ENCODE measurements around the gene KLHL41.
"Not testable (repeated sequence)": the region's sequence is repeated elsewhere in the genome, so short reads cannot be mapped to it uniquely, and the experiment has no call there.

The KLHL41 gene

DNA sequence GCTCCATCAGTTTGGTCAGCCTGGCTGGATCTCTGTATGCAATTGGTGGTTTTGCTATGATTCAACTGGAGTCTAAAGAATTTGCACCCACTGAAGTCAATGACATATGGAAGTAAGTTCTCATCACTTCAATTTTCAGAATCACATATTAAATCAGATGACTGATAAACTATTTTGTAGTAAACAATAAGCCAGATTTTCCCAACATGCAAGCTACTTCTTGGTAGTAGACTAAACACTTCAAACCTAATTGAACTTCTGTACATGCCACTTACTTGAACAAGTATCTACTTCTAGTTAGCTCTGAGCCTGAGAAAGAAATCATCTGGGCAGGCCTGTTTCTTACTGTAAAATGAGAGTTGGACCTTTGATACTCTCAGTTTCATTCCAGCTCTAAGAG, 11.4 kb downstream of the KLHL41 start:
- DNase-seq = no peak

GRCh38 chr2:169523681-169524080, 14.2 kb downstream of the KLHL41 start:
- no peak for TF ChIP-seq GATA1 (IDR thresholded peaks at IDR 0.05; ENCODE audit: low read depth, low read length)
- TF ChIP-seq POLR2A (IDR thresholded peaks at IDR 0.05; ENCODE audit: low read length) = no peak
- DNase-seq = no peak

More for the DNA sequence above, 11.4 kb downstream of the KLHL41 start:
- TF ChIP-seq POLR2A (IDR thresholded peaks at IDR 0.05; ENCODE audit: low read length) (no peak), GATA1 (IDR thresholded peaks at IDR 0.05; ENCODE audit: low read depth, low read length) (no peak)

DNA sequence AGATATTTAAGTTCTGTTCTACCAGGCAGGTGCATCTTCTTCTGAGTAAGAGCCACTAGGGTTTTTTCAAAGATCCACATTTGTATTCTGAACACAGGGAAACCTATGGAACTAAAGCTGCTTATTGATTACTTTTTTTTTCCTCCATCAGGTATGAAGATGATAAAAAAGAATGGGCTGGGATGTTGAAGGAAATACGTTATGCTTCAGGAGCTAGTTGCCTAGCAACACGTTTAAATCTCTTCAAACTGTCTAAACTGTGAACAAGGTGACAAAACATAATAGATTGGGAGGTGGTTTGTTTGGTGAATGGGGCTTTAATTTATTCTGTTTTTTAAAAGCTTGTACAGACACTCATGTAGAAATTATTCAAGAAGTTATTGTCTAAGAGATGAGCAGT, 15.9 kb downstream of the KLHL41 start:
- DNase-seq = no peak
- no peak for TF ChIP-seq GATA1 (IDR thresholded peaks at IDR 0.05; ENCODE audit: low read depth, low read length)
- TF ChIP-seq POLR2A (IDR thresholded peaks at IDR 0.05; ENCODE audit: low read length) = no peak

GRCh38 chr2:169526451-169526850, 16.9 kb downstream of the KLHL41 start:
- TF ChIP-seq GATA1 (IDR thresholded peaks at IDR 0.05; ENCODE audit: low read depth, low read length) = no peak
- no peak for TF ChIP-seq POLR2A (IDR thresholded peaks at IDR 0.05; ENCODE audit: low read length)
- no peak for DNase-seq

DNA sequence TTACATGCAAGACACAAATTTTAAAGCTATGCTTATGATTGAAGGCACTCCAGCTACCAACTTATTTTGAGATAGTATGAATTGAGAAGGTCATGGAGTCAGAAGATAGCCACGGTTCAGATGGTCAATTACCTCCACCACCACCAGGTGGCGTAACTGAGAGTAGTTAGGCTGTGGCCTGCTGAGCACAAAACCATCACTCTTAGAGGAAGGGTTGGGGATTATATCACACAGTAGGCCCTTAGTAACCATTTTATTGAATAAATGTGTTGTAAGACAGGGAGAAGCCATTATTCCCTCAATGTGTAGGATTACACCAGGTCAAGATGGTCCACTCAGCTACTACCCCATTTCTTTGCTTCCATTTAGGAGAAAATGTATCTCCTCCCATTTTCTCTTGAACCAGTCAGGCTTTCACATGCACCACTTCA, 18.8 kb downstream of the KLHL41 start:
- TF ChIP-seq GATA1 (IDR thresholded peaks at IDR 0.05; ENCODE audit: low read depth, low read length) (no peak), POLR2A (IDR thresholded peaks at IDR 0.05; ENCODE audit: low read length) (no peak)
- DNase-seq = peak; percentile 77 to 88

DNA sequence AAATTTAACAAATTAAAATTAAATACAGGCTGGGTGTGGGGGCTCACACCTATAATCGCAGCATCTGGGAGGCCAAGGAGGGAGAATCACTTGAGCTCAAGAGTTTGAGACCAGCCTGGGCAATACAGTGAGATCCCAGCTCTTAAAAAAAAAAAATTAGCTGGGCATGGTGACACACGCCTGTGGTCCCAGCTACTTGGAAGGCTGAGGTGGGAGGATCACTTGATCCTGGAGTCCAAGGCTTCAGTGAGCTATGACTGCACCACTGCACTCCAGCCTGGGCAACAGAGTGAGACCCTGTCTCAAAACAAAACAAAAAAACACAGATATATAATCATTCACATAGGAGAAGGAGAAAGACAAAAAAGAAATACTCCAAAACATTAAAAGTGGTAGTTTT, 30.0 kb downstream of the KLHL41 start:
- DNase-seq = not testable (repeated sequence)

DNA sequence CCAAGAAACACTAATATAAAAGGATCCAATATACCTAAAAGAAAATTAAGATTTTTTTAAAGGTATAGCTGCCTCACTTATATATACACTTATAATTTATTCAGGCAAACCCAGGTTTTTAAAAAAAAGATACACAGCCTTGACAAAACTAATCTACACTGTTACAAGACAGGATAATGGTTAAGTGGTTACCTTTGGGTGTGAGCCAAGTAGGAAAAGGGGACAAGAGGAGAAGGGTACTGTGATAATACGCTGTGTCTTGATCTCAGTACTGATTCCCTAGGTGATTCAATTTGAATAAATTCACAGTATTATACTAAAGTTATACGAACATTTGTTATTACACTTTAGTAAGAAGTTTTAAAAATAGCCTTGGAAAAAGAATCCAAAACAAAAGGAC, 30.6 kb downstream of the KLHL41 start:
- TF ChIP-seq GATA1 (IDR thresholded peaks at IDR 0.05; ENCODE audit: low read depth, low read length) (no peak), POLR2A (IDR thresholded peaks at IDR 0.05; ENCODE audit: low read length) (no peak)
- DNase-seq = peak; percentile 2 to 17

DNA sequence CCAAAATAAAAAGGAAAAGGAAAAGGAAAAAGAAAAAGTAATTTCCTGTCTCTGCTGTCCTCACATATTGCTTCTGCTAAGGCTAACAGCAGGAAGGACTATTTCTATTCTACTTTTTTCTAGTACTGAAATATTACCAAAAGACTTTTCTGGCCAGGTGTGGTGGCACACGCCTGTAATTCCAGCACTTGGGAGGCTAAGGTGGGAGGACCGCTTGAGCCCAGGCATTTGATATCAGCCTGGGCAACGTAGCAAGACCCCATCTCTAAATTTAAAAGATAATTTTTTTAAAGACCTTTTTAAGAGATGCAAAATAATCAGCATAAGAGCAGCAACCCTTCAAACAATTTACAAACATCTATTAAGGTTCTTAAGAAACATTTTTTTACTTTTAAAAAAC, 32.9 kb downstream of the KLHL41 start:
- no peak for TF ChIP-seq GATA1 (IDR thresholded peaks at IDR 0.05; ENCODE audit: low read depth, low read length)
- TF ChIP-seq POLR2A (IDR thresholded peaks at IDR 0.05; ENCODE audit: low read length) = no peak
- no peak for DNase-seq

DNA sequence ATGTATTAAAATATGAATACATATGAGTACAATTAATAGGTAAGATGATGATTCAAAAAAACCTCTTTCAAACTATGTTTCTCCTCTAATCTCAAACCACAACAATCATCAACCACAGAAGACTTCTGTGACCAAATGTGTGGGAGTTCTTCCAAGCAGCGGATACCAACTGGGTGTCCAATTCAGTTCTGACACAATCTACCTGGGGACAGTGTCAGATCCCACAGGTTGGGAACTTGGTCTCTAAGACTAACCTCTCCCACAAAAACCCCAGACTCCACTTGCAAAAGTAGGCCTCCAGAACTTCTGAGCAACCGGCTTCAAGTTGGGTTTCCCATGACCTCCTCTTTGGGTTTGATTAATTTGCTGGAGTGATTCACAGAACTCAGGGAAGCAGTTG, 37.3 kb downstream of the KLHL41 start:
- TF ChIP-seq POLR2A (IDR thresholded peaks at IDR 0.05; ENCODE audit: low read length) (no peak), GATA1 (IDR thresholded peaks at IDR 0.05; ENCODE audit: low read depth, low read length) (no peak)
- DNase-seq = no peak

- TF ChIP-seq GATA1 (IDR thresholded peaks at IDR 0.05; ENCODE audit: low read depth, low read length) = no peak
- no peak for TF ChIP-seq POLR2A (IDR thresholded peaks at IDR 0.05; ENCODE audit: low read length)
- peak in 1 of 2 experiments; percentile 12 for DNase-seq
Observed at GRCh38 chr2:169561364-169561763, 51.9 kb downstream of the KLHL41 start.

DNA sequence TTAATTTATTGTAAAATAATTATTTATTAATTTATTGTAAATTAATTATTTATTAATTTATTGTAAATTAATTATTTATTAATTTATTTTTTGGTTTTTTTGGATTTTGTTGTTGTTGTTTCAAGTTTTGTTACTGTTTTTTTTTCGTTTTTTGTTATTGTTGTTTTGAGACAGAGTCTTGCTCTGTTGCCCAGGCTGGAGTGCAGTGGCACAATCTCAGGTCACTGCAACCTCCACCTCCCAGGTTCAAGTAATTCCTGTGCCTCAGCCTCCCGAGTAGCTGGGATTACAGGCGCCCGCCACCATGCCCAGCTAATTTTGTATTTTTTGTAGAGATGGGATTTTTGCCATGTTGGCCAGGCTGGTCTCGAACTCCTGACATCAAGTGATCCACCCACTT, 52.6 kb downstream of the KLHL41 start:
- DNase-seq = not testable (repeated sequence)

DNA sequence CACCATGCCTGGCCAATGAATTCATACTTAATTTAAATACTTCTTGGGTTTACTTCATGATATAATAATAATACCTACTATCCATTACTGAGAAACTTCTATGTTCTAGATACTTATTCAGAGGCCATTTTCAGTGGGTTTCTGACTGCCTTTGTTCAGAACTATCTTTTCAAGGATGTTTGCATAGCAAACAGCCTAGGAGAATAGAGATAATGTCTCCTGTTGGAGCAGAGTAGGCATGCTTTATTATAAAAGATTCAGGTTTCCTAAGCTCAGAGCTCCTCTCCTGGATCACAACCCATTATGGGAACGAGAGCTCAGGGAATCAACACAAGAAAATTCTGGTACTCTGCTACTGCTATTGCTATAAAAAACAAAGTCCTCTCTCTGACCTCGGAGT, 53.0 kb downstream of the KLHL41 start:
- DNase-seq = no peak
- TF ChIP-seq POLR2A (IDR thresholded peaks at IDR 0.05; ENCODE audit: low read length) (no peak), GATA1 (IDR thresholded peaks at IDR 0.05; ENCODE audit: low read depth, low read length) (no peak)

- TF ChIP-seq GATA1 (IDR thresholded peaks at IDR 0.05; ENCODE audit: low read depth, low read length) (no peak), POLR2A (IDR thresholded peaks at IDR 0.05; ENCODE audit: low read length) (no peak)
- no peak for DNase-seq
Observed at GRCh38 chr2:169565686-169566085, 56.2 kb downstream of the KLHL41 start.

DNA sequence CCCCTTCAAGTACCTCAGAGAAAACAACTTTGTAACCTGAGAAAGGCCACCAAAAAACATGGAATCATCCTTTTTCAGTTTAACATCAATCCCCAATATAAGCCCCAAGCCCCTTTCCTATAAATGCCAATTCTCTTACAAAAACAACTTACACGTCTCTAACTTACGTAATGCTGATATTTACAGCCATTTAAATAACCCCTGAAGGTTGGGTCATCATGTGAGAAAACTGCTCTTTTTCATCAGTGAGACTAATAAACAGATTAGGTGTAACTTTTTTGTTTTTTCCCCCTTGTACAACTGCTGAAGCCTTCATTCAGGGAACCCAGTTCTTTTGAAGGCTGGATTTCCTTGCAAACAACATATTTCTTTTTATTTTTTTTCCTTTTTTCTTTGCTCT, 60.4 kb downstream of the KLHL41 start:
- TF ChIP-seq GATA1 (IDR thresholded peaks at IDR 0.05; ENCODE audit: low read depth, low read length) (no peak), POLR2A (IDR thresholded peaks at IDR 0.05; ENCODE audit: low read length) (no peak)

GRCh38 chr2:169570752-169571151, 61.2 kb downstream of the KLHL41 start:
- DNase-seq = not testable (repeated sequence)

More for the DNA sequence above, 60.4 kb downstream of the KLHL41 start:
- DNase-seq = no peak

- no peak for TF ChIP-seq POLR2A (IDR thresholded peaks at IDR 0.05; ENCODE audit: low read length)
- TF ChIP-seq GATA1 (IDR thresholded peaks at IDR 0.05; ENCODE audit: low read depth, low read length) = no peak
- DNase-seq = no peak
Observed at GRCh38 chr2:169571571-169571970, 62.1 kb downstream of the KLHL41 start.

Data from erythroblast (primary cell).